Measurements from ENCODE around the gene UBE2QL1.

The UBE2QL1 gene

DNA sequence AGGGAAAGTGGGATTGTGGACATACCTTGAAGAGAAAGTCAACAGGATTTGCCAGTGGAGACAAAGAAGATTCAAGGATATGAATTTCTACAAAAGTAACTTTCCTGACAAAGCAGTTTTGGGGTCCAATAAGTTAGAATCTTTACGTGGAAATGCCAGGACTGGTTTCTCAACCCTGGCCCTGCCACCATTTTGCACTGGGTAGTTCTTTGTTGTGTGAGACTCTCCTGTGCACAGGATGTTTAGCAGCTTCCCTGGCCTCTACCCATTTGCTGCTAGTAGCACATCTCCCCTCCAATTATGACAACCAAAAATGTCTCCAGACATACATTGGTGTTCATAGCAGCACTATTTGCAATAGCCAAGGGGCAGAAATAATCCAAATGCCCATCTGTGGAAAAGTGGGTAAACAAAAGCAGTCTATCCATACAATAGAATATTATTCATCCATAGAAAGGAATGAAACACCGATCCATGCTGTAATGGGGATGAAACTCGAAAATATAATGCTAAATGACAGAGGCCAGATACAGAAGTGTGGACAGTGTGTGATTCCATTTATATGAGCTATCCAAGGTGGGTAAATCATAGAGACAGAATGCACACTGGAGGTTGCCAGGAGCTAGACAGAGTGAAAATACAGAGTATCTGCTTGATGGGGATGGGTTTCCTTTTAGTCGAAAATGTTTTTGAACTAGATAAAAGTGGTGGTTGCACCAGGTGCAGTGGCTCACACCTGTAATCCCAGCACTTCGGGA, 92.8 kb downstream of the UBE2QL1 start:
- in situ Hi-C loops (cut with MboI; ENCODE audit: low pct_unique_long_range_greater_than_20kb, low sequenced_read_pairs, unreplicated experiment): no loop called here
- DNase-seq (ENCODE audit: low spot score): no peak
- no peak for TF ChIP-seq CTCF (IDR thresholded peaks at IDR 0.05; ENCODE audit: extremely low read depth, insufficient read depth, missing control alignments)

- in situ Hi-C loops (cut with MboI; ENCODE audit: low pct_unique_long_range_greater_than_20kb, low sequenced_read_pairs, unreplicated experiment): no loop called here
- DNase-seq (ENCODE audit: low spot score): no peak
- TF ChIP-seq CTCF (IDR thresholded peaks at IDR 0.05; ENCODE audit: extremely low read depth, insufficient read depth, missing control alignments): no peak
These were observed 94.0 kb downstream of the UBE2QL1 start for GRCh38 chr5:6542421-6543345.

GRCh38 chr5:6543346-6543730, 94.7 kb downstream of the UBE2QL1 start:
- in situ Hi-C loops (cut with MboI; ENCODE audit: low pct_unique_long_range_greater_than_20kb, low sequenced_read_pairs, unreplicated experiment): no loop called here
- DNase-seq (ENCODE audit: low spot score): no peak
- no peak for TF ChIP-seq CTCF (IDR thresholded peaks at IDR 0.05; ENCODE audit: extremely low read depth, insufficient read depth, missing control alignments)

DNA sequence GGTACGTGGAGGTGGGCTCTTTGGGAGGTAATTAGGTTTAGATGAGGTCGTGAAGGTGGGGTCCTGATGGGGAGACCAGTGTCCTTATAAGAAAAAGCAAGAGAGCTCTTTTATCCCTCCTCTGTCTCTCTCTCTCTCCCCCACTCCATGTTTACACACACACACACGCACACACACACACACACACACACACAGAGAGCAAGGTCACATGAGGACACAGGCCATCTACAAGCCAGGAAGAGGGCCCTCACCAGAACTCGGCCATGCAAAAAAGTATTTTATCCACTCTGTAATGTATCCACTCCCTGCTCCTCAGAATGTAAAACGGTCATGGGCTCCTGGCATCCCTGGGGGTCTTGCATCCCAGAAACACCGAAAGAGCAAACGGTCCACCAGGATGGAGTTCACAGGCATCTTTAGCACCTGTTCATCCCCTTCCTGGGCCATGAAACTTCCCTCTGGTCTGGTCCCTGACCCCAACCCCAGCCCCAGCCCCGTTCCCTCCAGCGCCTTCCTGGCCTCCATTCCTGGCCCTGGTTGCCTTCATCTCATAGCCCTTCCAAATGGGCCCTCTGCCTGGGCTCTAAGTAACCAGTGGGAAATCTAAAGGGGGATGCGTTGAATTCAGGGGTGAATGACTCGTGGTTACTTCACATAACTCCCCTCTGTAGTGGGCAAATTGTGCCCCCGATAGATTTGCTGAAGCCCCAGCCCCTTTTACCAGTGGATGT, 95.3 kb downstream of the UBE2QL1 start:
- no peak for DNase-seq (ENCODE audit: low spot score)
- in situ Hi-C loops (cut with MboI; ENCODE audit: low pct_unique_long_range_greater_than_20kb, low sequenced_read_pairs, unreplicated experiment): no loop called here
- no peak for TF ChIP-seq CTCF (IDR thresholded peaks at IDR 0.05; ENCODE audit: extremely low read depth, insufficient read depth, missing control alignments)
